Measurements from ENCODE around the gene ZNF576.

DNA sequence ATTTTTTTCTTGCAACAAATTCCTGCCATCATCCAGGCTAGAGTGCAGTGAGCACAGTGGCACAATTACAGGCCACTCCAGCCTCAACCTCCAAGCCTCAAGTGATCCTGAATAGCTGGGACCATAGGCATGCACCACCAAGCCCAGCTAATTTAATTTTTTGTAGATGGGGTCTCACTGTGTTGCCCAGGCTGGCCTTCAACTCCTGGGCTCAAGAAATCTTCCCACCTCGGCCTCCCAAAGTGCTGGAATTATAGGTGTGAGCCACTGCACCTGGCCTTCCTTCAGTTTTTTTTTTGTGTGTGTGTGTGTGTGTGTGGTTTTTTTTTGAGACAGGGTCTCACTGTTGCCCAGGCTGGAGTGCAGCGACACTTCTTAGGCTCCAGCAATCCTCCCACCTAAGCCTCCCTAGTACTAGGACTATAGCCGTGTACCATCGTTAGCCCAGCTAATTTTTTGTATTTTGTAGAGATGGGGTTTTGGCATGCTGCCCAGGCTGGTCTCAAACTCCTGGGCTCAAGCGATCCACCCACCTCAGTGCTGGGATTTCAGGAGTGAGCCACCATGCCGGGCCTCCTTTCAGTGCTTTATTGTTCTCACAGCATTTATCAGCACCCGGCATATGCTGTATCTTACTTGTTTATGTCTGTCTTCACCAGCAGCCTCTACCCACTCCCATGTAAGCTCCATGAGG lies 9.6 kb downstream of the ZNF576 start:
- TF ChIP-seq, protein P1, sequence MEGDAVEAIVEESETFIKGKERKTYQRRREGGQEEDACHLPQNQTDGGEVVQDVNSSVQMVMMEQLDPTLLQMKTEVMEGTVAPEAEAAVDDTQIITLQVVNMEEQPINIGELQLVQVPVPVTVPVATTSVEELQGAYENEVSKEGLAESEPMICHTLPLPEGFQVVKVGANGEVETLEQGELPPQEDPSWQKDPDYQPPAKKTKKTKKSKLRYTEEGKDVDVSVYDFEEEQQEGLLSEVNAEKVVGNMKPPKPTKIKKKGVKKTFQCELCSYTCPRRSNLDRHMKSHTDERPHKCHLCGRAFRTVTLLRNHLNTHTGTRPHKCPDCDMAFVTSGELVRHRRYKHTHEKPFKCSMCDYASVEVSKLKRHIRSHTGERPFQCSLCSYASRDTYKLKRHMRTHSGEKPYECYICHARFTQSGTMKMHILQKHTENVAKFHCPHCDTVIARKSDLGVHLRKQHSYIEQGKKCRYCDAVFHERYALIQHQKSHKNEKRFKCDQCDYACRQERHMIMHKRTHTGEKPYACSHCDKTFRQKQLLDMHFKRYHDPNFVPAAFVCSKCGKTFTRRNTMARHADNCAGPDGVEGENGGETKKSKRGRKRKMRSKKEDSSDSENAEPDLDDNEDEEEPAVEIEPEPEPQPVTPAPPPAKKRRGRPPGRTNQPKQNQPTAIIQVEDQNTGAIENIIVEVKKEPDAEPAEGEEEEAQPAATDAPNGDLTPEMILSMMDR (IDR thresholded peaks at IDR 0.05; ENCODE audit: low read depth, low read length), result no peak
- TF ChIP-seq, protein P2, sequence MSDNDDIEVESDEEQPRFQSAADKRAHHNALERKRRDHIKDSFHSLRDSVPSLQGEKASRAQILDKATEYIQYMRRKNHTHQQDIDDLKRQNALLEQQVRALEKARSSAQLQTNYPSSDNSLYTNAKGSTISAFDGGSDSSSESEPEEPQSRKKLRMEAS (IDR thresholded peaks at IDR 0.05; ENCODE audit: low read depth, low read length), result no peak
- TF ChIP-seq POLR2A (IDR thresholded peaks at IDR 0.05; ENCODE audit: extremely low read depth, insufficient read length), result no peak

All from NB4 (cell line).